Stimulated activated CD4-positive, alpha-beta T cell treated with anti-CD3 and anti-CD28 coated beads, Interleukin-15, amount 100 ng/mL, for 24 hours (primary cell): ENCODE measurements around the gene PALD1.

Source experiments
- DNase-seq: peaks from one replicate; pipeline ENCODE4 v3.0.0-alpha.2; 2020

Gene PALD1

GRCh38 chr10:70478191-70479164, at the start of gene PALD1:
Gene PALD1, plus strand, starts transcription at chr10:70478767. Its CDS starts 47,185 bp downstream, at chr10:70525952.
- DNase-seq, result peak; percentile 70

GRCh38 chr10:70430493-70431445, 47.8 kb upstream of the PALD1 start:
- no peak for DNase-seq

- DNase-seq, result no peak
Observed at GRCh38 chr10:70432101-70432500, 46.5 kb upstream of the PALD1 start.

- no peak for DNase-seq
Observed at GRCh38 chr10:70432561-70433263, 45.9 kb upstream of the PALD1 start.

- DNase-seq, result no peak
Observed at GRCh38 chr10:70433581-70434280, 44.8 kb upstream of the PALD1 start.

GRCh38 chr10:70435241-70436085, 43.1 kb upstream of the PALD1 start:
- no peak for DNase-seq

GRCh38 chr10:70437721-70438120, 40.8 kb upstream of the PALD1 start:
- no peak for DNase-seq

GRCh38 chr10:70440296-70441160, 38.0 kb upstream of the PALD1 start:
- peak; percentile 42 for DNase-seq

GRCh38 chr10:70441161-70441894, 37.2 kb upstream of the PALD1 start, which contains the start of gene NODAL:
Gene NODAL, minus strand, starts transcription at chr10:70441681. Its CDS starts 14 bp downstream, at chr10:70441667.
- peak; percentile 16 for DNase-seq

- no peak for DNase-seq
Observed at GRCh38 chr10:70441895-70442309, 36.7 kb upstream of the PALD1 start.

GRCh38 chr10:70442332-70442988, 36.1 kb upstream of the PALD1 start:
- DNase-seq, result no peak

- no peak for DNase-seq
Observed at GRCh38 chr10:70444744-70445143, 33.8 kb upstream of the PALD1 start.

- no peak for DNase-seq
Observed at GRCh38 chr10:70445718-70446657, 32.6 kb upstream of the PALD1 start.

GRCh38 chr10:70448236-70448635, 30.3 kb upstream of the PALD1 start:
- no peak for DNase-seq

- no peak for DNase-seq
Observed at GRCh38 chr10:70455213-70455630, 23.3 kb upstream of the PALD1 start.

- DNase-seq, result no peak
Observed at GRCh38 chr10:70456164-70456563, 22.4 kb upstream of the PALD1 start.

GRCh38 chr10:70457759-70458305, 20.7 kb upstream of the PALD1 start:
- DNase-seq, result no peak
